SK-N-MC (cell line): ENCODE measurements around the gene KIAA1328.
"Not testable (repeated sequence)": the region's sequence is repeated elsewhere in the genome, so short reads cannot be mapped to it uniquely, and the experiment has no call there.

Experiments used
- DNase-seq: peaks from one replicate; pipeline ENCODE4 v3.0.0-alpha.2; 2011; ENCODE audit warnings: low read depth, low spot score
- H3K27ac ChIP-seq: fragments of 200-600 bp; sonication (generic); 2 replicates; pipeline ENCODE4 v1.5.1; 2016; ENCODE audit warnings: mixed run types
- H3K36me3 ChIP-seq: fragments of 200-600 bp; sonication (generic); 2 replicates; pipeline ENCODE4 v1.6.1; 2017; ENCODE audit warnings: antibody characterized with exemption, low read length, mixed read lengths; ENCODE audit not compliant: insufficient read depth
- H3K4me3 ChIP-seq: fragments of 200-600 bp; sonication (generic); 2 replicates; pipeline ENCODE4 v1.5.1; 2016
- H3K9ac ChIP-seq: fragments of 200-600 bp; sonication (generic); 2 replicates; pipeline ENCODE4 v1.8.0; 2017; ENCODE audit warnings: mixed run types, mixed read lengths; ENCODE audit not compliant: insufficient read length
- H3K9me3 ChIP-seq: fragments of 200-600 bp; sonication (generic); 2 replicates; pipeline ENCODE4 v1.6.1; 2017; ENCODE audit warnings: low read depth, mild to moderate bottlenecking, antibody characterized with exemption, low read length, moderate library complexity, mixed read lengths
- EZH2 ChIP-seq: fragments of 200-600 bp; sonication (generic); IDR thresholded peaks from one replicate; pipeline ENCODE4 v1.6.1; 2017; ENCODE audit warnings: antibody characterized with exemption
- FOXP2 ChIP-seq: optimal IDR thresholded peaks from 2 replicates; pipeline ENCODE3; 2011; ENCODE audit warnings: mild to moderate bottlenecking, moderate library complexity; ENCODE audit not compliant: insufficient read depth; ENCODE audit errors: extremely low read length, control extremely low read depth
- POLR2AphosphoS5 ChIP-seq: IDR thresholded peaks from 2 replicates; pipeline ENCODE4 v1.6.1; 2012; ENCODE audit warnings: mild to moderate bottlenecking, low read depth, low read length, borderline replicate concordance

KIAA1328 gene

GRCh38 chr18:36851202-36851590 is 22.3 kb downstream of the KIAA1328 start:
- Histone ChIP-seq H3K9me3 (no peaks in the 10 kb centered on the region), H3K9ac (no peak overlapping the region), H3K4me3 (no peak overlapping the region), H3K27ac (no peak overlapping the region), H3K36me3 (peaks cover 4% of the 10 kb centered on the region; the same call in 1 of the 2 replicates)
- DNase-seq = no peak
- TF ChIP-seq EZH2 (no peak), POLR2AphosphoS5 (no peak), FOXP2 (no peak)

GRCh38 chr18:36856815-36857214 is 27.9 kb downstream of the KIAA1328 start:
- DNase-seq = no peak
- H3K36me3 ChIP-seq = peaks cover 4% of the 10 kb centered on the region; the same call in 1 of the 2 replicates
- TF ChIP-seq FOXP2 = no peak
- no peak for TF ChIP-seq POLR2AphosphoS5
- no peak for TF ChIP-seq EZH2
- no peaks in the 10 kb centered on the region for H3K9me3 ChIP-seq
- no peak overlapping the region for H3K9ac ChIP-seq
- H3K27ac ChIP-seq = no peak overlapping the region
- no peak overlapping the region for H3K4me3 ChIP-seq

GRCh38 chr18:36862182-36862581 is 33.3 kb downstream of the KIAA1328 start:
- TF ChIP-seq EZH2 (no peak), POLR2AphosphoS5 (no peak), FOXP2 (no peak)
- H3K27ac ChIP-seq = no peak overlapping the region
- H3K9me3 ChIP-seq = no peaks in the 10 kb centered on the region
- DNase-seq = no peak
- no peak overlapping the region for H3K9ac ChIP-seq
- H3K4me3 ChIP-seq = no peak overlapping the region
- 0 out of 2 replicates have a peak, but pooled peaks cover 3% of the 10 kb centered on the region for H3K36me3 ChIP-seq

GRCh38 chr18:36867056-36867455 is 38.1 kb downstream of the KIAA1328 start:
- TF ChIP-seq POLR2AphosphoS5 (no peak), EZH2 (no peak), FOXP2 (no peak)
- Histone ChIP-seq H3K4me3 (no peak overlapping the region), H3K36me3 (0 out of 2 replicates have a peak, but pooled peaks cover under 1% of the 10 kb centered on the region), H3K9ac (no peak overlapping the region), H3K27ac (no peak overlapping the region), H3K9me3 (no peaks in the 10 kb centered on the region)
- DNase-seq = no peak

GRCh38 chr18:36871801-36872200 is 42.9 kb downstream of the KIAA1328 start:
- no peaks in the 10 kb centered on the region for H3K9me3 ChIP-seq
- TF ChIP-seq POLR2AphosphoS5 = no peak
- TF ChIP-seq EZH2 = no peak
- no peak for TF ChIP-seq FOXP2
- H3K36me3 ChIP-seq = no peaks in the 10 kb centered on the region
- no peak overlapping the region for H3K9ac ChIP-seq
- no peak overlapping the region for H3K27ac ChIP-seq
- DNase-seq = no peak
- no peak overlapping the region for H3K4me3 ChIP-seq

GRCh38 chr18:36872329-36872728 is 43.4 kb downstream of the KIAA1328 start:
- Histone ChIP-seq H3K27ac (no peak overlapping the region), H3K4me3 (no peak overlapping the region), H3K9me3 (no peaks in the 10 kb centered on the region), H3K9ac (no peak overlapping the region), H3K36me3 (no peaks in the 10 kb centered on the region)
- no peak for DNase-seq
- no peak for TF ChIP-seq EZH2
- no peak for TF ChIP-seq POLR2AphosphoS5
- TF ChIP-seq FOXP2 = no peak

- not testable (repeated sequence) for H3K4me3 ChIP-seq, H3K9ac ChIP-seq, H3K27ac ChIP-seq, H3K36me3 ChIP-seq, H3K9me3 ChIP-seq, DNase-seq
These were observed 44.9 kb downstream of the KIAA1328 start for GRCh38 chr18:36873826-36874225.

GRCh38 chr18:36879796-36880195 is 50.9 kb downstream of the KIAA1328 start:
- not testable (repeated sequence) for H3K27ac ChIP-seq, H3K36me3 ChIP-seq, H3K4me3 ChIP-seq, H3K9ac ChIP-seq, H3K9me3 ChIP-seq, DNase-seq

GRCh38 chr18:36885981-36886380 is 57.1 kb downstream of the KIAA1328 start:
- Histone ChIP-seq H3K9ac (no peak overlapping the region), H3K36me3 (no peaks in the 10 kb centered on the region), H3K4me3 (no peak overlapping the region), H3K9me3 (no peaks in the 10 kb centered on the region), H3K27ac (no peak overlapping the region)
- no peak for TF ChIP-seq POLR2AphosphoS5
- no peak for TF ChIP-seq FOXP2
- no peak for DNase-seq

GRCh38 chr18:36887114-36887513 is 58.2 kb downstream of the KIAA1328 start:
- Histone ChIP-seq H3K9me3 (no peaks in the 10 kb centered on the region), H3K9ac (no peak overlapping the region), H3K4me3 (no peak overlapping the region), H3K36me3 (no peaks in the 10 kb centered on the region), H3K27ac (peak overlapping the region; percentile 67)
- no peak for DNase-seq
- TF ChIP-seq EZH2 = no peak
- TF ChIP-seq POLR2AphosphoS5 = no peak
- no peak for TF ChIP-seq FOXP2
